ENCODE data around the gene RBP5.

DNA sequence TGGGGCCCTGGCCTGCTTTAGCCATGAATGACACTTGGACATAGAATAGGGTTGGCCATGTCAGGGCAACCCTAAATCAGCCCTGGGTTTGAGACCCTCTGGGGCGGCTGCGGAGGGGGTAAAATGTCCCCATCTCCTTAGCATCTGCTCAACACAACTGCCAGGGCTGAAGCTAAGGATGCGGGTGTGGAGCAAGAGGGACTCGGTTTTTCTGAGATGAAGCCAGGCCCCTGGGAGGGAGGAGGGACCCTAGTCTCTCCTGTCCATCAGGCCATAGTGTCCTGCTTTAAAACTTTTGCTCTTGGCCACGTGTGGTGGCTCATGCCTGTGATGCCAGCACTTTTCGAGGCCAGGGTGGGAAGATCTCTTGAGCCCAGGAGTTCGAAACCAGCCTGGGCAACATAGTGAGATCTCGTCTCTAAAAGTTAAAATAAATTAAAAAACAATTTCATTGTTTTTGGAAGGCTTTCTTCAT is 35.7 kb downstream of the RBP5 start:
- TF ChIP-seq, protein P1, sequence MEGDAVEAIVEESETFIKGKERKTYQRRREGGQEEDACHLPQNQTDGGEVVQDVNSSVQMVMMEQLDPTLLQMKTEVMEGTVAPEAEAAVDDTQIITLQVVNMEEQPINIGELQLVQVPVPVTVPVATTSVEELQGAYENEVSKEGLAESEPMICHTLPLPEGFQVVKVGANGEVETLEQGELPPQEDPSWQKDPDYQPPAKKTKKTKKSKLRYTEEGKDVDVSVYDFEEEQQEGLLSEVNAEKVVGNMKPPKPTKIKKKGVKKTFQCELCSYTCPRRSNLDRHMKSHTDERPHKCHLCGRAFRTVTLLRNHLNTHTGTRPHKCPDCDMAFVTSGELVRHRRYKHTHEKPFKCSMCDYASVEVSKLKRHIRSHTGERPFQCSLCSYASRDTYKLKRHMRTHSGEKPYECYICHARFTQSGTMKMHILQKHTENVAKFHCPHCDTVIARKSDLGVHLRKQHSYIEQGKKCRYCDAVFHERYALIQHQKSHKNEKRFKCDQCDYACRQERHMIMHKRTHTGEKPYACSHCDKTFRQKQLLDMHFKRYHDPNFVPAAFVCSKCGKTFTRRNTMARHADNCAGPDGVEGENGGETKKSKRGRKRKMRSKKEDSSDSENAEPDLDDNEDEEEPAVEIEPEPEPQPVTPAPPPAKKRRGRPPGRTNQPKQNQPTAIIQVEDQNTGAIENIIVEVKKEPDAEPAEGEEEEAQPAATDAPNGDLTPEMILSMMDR (IDR thresholded peaks at IDR 0.05; ENCODE audit: low read depth, low read length): no peak
- TF ChIP-seq EZH2phosphoT487 (IDR thresholded peaks at IDR 0.05; ENCODE audit: low read depth): no peak
